HG03342 (cell line): ENCODE data around the gene PRSS27.
"Not testable (repeated sequence)": the region's sequence is repeated elsewhere in the genome, so short reads cannot be mapped to it uniquely, and the experiment has no call there.

Experiments
- ATAC-seq: cut with Tn5 transposase; IDR thresholded peaks from one replicate; pipeline ENCODE4 v1.9.1; 2021; ENCODE audit warnings: mild to moderate bottlenecking, moderate library complexity; ENCODE audit not compliant: unreplicated experiment

Gene PRSS27

GRCh38 chr16:2679902-2680301 is 40.1 kb downstream of the PRSS27 start:
- not testable (repeated sequence) for ATAC-seq

- not testable (repeated sequence) for ATAC-seq
Measured at GRCh38 chr16:2678206-2678965, 41.6 kb downstream of the PRSS27 start.

- not testable (repeated sequence) for ATAC-seq
Measured at GRCh38 chr16:2676937-2677336, 43.1 kb downstream of the PRSS27 start.

DNA sequence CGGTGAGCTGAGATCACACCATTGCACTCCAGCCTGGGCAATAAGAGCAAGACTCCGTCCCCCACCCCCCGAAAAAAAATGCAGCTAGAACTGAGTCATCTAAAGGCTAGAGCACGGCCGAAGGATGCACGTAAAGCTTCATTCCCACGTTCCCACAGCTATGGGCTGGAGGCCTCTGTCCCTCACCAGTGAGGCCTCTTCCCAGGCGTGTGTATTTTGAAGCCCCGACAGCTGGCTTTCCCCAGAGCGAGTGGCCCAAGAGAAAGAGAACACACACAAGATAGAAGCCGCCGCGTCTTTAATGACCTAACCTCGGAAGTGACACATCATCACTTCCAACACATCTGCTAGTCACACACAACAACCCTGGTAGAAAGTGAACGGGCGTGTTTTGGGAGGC is 44.3 kb downstream of the PRSS27 start:
- no peak for ATAC-seq

DNA sequence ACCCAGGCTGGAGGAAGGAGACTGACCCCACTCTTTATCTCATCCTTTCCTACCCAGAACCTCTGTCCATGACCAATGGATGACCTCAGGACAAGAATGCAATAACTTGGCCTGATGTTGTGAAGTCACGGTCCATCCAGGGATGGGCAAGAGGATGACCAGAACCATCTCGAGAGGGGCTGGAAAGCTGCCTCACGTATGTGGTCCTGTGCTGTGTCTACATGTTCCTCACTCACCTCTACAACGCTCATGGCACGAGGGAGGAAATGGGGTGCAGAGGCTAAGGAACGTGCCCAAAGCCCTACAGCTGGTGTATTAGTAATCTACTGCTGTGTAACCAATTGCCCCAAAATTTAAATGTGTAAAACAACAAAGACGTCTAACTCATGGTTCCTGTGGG is 45.0 kb downstream of the PRSS27 start:
- ATAC-seq, result no peak

- peak; percentile 87 for ATAC-seq
Measured at GRCh38 chr16:2673066-2673999, 46.7 kb downstream of the PRSS27 start.

GRCh38 chr16:2671741-2672140 is 48.3 kb downstream of the PRSS27 start:
- no peak for ATAC-seq

GRCh38 chr16:2671193-2671592 is 48.8 kb downstream of the PRSS27 start:
- not testable (repeated sequence) for ATAC-seq

DNA sequence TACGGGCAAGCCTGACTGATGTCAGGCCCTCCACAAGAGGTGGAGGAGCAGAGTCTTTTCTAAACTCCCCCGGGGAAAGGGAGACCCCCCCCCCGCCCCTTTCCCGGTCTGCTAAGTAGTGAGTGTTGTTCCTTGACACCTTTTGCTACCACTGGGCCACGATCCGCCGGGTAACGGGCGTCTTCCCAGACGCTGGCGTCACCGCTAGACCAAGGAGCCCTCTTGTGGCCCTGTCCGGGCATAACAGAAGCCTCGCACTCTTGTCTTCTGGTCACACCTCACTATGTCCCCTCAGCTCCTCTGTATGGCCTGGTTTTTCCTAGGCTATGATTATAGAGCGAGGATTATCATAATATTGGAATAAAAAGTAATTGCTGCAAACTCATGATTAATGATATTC is 50.0 kb downstream of the PRSS27 start:
- not testable (repeated sequence) for ATAC-seq

- not testable (repeated sequence) for ATAC-seq
Measured at GRCh38 chr16:2669587-2669986, 50.4 kb downstream of the PRSS27 start.

- ATAC-seq, result not testable (repeated sequence)
Measured at GRCh38 chr16:2666671-2667070, 53.4 kb downstream of the PRSS27 start.

DNA sequence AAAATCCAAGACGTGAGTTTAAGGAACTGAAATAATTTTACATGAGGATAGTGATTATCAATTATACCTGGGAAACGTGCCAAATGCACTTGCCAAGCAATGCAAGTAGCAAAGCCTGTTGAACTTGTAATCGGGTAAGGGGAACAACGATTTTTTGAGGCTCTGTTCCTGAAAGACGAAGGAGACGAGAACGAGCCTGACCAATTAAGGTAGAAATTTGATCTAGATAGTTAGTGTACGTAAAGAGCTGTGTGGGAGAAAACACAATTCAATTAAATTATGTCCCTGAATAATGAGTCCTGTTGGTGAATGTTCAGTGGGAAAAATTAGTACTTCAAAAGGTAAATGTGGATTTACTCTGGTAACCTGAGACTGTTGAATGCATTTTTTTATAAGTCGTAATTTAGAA is 55.4 kb downstream of the PRSS27 start:
- ATAC-seq, result no peak

DNA sequence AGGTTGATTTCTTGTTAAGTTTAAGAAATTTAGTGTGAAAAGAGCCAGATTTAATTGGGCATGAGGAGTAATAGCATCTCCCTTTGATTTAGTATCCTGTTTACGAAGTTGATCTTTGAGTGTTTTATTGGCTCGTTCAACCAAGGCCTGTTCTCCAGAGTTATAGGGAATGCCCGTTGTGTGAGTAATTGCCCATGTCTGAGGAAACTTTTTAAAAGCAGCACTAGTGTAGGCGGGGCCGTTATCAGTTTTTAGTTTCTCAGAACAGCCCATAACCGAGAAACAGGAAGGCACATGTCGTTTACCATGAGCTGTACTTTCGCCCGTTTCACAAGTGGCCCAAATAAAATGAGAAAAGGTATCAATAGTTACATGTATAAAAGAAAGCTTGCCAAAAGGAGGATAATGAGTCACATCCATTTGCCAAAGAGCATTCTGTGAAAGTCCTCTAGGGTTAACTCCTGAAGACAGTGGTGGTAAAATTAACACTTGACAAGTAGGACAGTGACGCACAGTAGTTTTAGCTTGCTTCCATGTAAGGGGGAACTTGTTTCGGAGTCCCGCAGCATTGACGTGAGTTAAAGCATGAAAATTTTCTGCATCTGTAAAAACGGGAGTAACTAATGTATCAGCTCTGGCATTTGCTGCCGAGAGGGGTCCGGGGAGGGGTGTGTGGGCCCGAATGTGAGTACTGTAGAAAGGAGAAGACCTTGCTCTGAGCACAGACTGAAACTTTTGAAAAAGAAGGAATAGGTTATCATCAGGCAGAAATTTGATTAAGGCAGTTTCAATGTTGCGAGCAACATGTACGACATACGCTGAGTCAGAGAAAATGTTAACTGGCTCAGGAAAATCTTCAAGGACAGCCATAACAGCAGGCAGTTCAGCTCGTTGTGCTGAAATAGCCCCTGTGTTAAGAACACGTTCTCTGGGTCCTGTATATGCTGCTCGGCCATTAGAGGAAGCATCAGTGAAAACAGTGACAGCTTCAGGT is 56.2 kb downstream of the PRSS27 start:
- ATAC-seq, result no peak
